Fibroblast of pulmonary artery (primary cell): ENCODE results near the gene GLUD1.
"Not testable (repeated sequence)": the region's sequence is repeated elsewhere in the genome, so short reads cannot be mapped to it uniquely, and the experiment has no call there.

Experiments used
- DNase-seq: peaks from one replicate; pipeline ENCODE4 v3.0.0-alpha.2; 2010; ENCODE audit warnings: low read depth
- H3K4me3 ChIP-seq: replicated peaks from 2 replicates; pipeline ENCODE4 v1.5.1; 2011; ENCODE audit warnings: low read depth, mild to moderate bottlenecking, control low read depth, low read length, moderate library complexity
- TF ChIP-seq, protein P1 (sequence below): IDR thresholded peaks from 2 replicates; pipeline ENCODE4 v1.5.1; 2011; ENCODE audit warnings: mild to moderate bottlenecking, control low read depth, low read length, inconsistent platforms; ENCODE audit errors: missing control alignments

The GLUD1 gene

DNA sequence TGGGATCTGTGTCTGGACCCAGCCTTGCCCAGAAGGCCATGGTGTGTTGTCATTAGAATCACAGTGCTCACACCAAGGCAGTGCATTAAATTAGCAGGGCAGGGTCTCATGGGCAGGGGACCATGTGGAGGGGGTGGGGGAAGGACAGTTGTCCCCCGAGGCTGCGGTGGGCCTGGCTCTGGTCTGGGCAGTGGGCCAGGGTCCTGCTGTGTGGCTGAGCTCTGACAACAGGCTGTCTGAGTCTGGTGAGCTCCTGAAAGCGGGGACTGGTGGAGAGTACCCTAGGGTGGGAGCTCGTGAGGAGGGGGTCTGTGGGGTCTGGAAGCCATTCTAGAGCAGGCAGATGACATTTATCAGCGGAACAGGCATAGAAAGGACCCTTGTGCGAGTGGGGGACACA, 76.5 kb downstream of the GLUD1 start:
- not testable (repeated sequence) for H3K4me3 ChIP-seq, DNase-seq

DNA sequence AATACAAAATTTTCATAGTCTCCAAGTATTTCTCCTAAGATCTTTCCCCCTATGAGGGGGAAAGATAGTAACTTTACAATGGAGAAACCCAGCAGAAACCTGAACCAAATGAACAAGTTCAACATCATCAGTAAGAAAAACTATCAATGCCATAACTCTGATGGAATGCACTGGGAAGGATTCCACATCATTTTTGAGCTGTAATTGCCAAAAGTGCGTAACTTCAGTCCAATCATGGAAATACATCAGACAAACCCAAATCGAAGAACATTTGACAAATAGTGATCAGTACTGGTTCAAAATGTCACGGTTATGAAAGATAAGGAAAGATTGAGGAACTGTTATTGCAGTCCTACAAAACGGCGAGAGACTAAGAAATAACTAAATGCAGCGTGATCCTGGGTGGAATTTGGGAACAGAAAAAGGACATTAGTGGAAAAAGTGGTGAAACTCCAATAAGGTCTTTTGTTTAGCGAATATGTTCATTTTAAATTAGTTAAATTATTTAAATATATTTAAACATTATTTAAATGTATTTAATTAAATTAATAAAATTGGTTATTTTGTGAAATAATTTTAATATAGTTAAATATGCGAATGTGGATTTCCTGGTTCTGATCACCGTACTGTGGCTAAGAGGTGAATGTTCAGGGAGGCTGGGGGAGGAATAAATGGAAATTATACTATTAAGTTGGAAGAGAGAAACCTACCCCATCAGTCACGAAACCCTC, 79.5 kb downstream of the GLUD1 start:
- not testable (repeated sequence) for H3K4me3 ChIP-seq, DNase-seq

DNA sequence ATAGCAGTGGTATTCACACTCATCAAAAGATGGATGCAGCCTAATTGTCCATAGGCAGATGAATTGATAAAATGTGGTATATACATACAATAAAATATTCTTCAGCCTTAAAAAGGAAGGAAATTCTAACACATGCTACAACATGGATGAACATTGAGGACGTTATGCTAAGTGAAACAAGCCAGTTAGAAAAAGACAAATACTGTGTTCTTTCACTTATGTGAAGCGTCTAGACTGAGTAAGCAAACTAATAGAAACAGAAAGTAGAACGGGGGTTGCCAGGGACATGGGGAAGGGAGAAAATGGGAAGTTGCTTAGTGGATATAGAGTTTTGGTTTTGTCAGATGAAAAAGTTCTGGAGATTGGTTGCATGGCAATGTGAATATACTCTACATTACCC, 81.1 kb downstream of the GLUD1 start:
- not testable (repeated sequence) for DNase-seq, H3K4me3 ChIP-seq

DNA sequence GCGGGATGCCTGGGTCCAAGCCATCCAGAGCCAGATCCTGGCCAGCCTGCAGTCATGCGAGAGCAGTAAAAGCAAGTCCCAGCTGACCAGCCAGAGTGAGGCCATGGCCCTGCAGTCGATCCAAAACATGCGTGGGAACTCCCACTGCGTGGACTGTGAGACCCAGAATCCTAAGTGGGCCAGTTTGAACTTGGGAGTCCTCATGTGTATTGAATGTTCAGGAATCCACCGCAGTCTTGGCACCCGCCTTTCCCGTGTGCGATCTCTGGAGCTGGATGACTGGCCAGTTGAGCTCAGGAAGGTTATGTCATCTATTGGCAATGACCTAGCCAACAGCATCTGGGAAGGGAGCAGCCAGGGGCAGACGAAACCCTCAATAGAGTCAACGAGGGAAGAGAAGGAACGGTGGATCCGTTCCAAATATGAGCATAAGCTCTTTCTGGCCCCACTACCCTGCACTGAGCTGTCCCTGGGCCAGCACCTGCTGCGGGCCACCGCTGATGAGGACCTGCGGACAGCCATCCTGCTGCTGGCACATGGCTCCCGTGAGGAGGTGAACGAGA, 85.4 kb downstream of the GLUD1 start:
- not testable (repeated sequence) for H3K4me3 ChIP-seq, DNase-seq

DNA sequence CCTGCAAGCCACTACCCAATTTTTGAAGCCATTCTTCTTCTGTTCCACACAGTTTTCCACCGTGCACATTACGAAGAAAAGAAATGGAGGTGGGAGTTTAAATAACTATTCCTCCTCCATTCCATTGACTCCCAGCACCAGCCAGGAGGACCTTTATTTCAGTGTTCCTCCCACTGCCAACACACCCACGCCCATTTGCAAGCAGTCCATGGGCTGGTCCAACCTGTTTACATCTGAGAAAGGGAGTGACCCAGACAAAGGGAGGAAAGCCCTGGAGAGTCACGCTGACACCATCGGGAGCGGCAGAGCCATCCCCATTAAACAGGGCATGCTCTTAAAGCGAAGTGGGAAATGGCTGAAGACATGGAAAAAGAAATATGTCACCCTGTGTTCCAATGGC, 86.3 kb downstream of the GLUD1 start:
- not testable (repeated sequence) for H3K4me3 ChIP-seq, DNase-seq

DNA sequence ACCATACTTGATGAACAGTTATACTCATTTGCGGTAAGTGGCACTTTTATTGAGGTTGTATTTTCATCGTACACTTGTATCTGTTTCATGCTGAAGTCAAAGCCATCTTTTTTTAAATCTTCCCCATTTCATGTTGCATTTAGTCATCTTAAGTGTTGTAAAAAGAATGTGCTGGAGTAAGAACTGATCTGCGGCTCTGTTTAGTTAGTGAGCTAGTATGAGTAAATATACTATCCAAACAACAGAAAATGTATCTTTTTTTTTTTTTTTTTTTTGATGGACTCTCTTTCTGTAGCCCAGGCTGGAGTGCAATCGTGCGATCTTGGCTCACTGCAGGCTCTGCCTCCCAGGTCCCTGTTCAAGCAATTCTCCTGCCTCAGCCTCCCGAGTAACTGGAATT, 87.0 kb downstream of the GLUD1 start:
- not testable (repeated sequence) for DNase-seq, H3K4me3 ChIP-seq

DNA sequence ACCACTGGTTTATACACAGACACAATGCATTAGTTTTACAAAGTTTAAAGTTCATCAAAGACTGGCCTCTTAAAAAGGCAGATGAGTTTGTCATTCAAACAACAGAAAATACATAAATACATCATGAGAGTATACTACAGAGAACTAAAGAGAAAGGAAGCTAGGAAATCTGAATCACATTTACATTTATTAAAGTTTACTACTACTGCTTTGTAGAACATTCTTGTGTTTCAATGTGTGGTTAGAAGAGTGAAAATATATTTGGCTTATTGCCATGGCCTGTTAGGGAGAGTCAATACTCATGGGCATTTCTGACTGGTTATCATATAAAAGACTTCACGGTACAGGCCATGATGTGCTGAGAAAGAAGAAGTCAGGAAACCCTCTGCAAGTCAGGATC, 87.5 kb downstream of the GLUD1 start:
- H3K4me3 ChIP-seq = not testable (repeated sequence)
- peak; percentile 36 for DNase-seq

DNA sequence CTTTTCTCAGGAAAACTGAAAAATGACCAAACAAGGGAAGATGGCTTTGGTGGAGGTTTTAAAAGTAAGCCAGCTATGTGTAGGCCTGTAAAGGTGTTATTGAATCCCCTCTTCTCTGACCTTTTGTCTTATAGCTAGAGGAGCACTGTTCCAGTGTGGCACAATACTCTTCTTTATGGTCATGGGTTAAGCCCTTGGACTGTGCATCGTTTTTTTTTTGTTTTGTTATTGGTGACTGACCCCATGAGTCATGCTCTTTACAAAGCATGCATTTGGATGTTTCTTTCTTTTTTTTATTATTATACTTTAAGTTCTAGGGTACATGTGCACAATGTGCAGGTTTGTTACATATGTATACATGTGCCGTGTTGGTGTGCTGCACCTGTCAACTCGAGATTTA, 94.2 kb downstream of the GLUD1 start:
- peak; percentile 38 for DNase-seq
- TF ChIP-seq, protein P1, sequence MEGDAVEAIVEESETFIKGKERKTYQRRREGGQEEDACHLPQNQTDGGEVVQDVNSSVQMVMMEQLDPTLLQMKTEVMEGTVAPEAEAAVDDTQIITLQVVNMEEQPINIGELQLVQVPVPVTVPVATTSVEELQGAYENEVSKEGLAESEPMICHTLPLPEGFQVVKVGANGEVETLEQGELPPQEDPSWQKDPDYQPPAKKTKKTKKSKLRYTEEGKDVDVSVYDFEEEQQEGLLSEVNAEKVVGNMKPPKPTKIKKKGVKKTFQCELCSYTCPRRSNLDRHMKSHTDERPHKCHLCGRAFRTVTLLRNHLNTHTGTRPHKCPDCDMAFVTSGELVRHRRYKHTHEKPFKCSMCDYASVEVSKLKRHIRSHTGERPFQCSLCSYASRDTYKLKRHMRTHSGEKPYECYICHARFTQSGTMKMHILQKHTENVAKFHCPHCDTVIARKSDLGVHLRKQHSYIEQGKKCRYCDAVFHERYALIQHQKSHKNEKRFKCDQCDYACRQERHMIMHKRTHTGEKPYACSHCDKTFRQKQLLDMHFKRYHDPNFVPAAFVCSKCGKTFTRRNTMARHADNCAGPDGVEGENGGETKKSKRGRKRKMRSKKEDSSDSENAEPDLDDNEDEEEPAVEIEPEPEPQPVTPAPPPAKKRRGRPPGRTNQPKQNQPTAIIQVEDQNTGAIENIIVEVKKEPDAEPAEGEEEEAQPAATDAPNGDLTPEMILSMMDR = no peak
- H3K4me3 ChIP-seq = no peak overlapping the region
